ENCODE measurements around the gene TRPV6.

TRPV6 gene

DNA sequence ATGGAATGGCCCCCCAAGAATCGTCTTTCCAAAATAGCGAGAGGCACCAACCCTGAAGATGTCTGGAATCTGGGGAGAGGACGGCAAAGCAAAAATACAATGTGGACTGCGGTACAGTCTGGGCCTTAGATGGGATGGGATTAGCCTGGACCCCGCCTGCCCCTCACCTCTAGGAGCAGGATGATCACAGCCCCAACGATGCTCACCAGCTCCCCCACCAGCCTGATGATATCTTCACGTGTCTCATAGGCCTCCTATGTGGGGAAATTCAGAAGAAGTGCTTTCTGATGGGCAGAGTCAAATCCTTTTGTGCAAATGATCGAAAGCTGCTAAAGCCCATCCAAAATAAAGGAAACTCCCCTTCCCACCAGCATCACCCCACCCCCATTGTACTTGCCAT is 29.8 kb upstream of the TRPV6 start:
- Mint-ChIP-seq H3K36me3 (ENCODE audit: low read depth) (no peaks in the 10 kb centered on the region), H3K9me3 (no peaks in the 10 kb centered on the region), H3K27ac (no peak overlapping the region), H3K4me3 (no peak overlapping the region), H3K4me1 (ENCODE audit: low read depth) (peaks cover 2% of the 10 kb centered on the region), H3K27me3 (ENCODE audit: low read depth) (peaks cover 16% of the 10 kb centered on the region)

DNA sequence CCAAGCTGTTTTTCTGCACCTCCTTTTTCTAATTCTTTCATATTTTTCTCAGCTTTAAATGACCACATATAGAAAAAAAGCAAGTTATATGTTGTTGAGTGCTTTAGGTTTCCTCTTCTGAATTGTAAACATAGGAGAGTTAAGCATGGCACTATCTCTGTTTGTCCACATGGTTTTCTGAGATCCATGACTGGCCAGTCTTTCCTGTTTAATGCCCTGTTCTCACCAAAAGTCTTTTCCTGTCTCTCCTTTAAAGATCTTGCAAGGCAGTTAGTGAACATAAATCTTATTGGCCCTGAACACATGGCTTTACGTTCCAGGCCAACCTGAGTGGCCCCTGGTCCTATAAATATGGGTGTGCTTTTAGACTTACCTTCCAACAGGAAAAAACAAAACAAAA is 28.6 kb upstream of the TRPV6 start:
- Mint-ChIP-seq H3K27me3 (ENCODE audit: low read depth) (peaks cover 16% of the 10 kb centered on the region), H3K9me3 (no peaks in the 10 kb centered on the region), H3K4me3 (no peak overlapping the region), H3K36me3 (ENCODE audit: low read depth) (no peaks in the 10 kb centered on the region), H3K4me1 (ENCODE audit: low read depth) (peaks cover 2% of the 10 kb centered on the region), H3K27ac (no peak overlapping the region)

- peaks cover 2% of the 10 kb centered on the region for H3K4me1 Mint-ChIP-seq (ENCODE audit: low read depth)
- peaks cover 16% of the 10 kb centered on the region for H3K27me3 Mint-ChIP-seq (ENCODE audit: low read depth)
These were observed 28.0 kb upstream of the TRPV6 start for GRCh38 chr7:142913566-142913965.

GRCh38 chr7:142913051-142913450 is 27.5 kb upstream of the TRPV6 start:
- Mint-ChIP-seq H3K9me3 (no peaks in the 10 kb centered on the region), H3K4me1 (ENCODE audit: low read depth) (peaks cover 2% of the 10 kb centered on the region), H3K36me3 (ENCODE audit: low read depth) (no peaks in the 10 kb centered on the region), H3K27me3 (ENCODE audit: low read depth) (peaks cover 13% of the 10 kb centered on the region), H3K4me3 (no peak overlapping the region), H3K27ac (no peak overlapping the region)

More at GRCh38 chr7:142913566-142913965, 28.0 kb upstream of the TRPV6 start:
- Mint-ChIP-seq H3K9me3 (no peaks in the 10 kb centered on the region), H3K4me3 (no peak overlapping the region), H3K36me3 (ENCODE audit: low read depth) (no peaks in the 10 kb centered on the region), H3K27ac (no peak overlapping the region)

GRCh38 chr7:142910481-142910880 is 24.9 kb upstream of the TRPV6 start:
- Mint-ChIP-seq H3K27ac (no peak overlapping the region), H3K4me3 (no peak overlapping the region), H3K36me3 (ENCODE audit: low read depth) (no peaks in the 10 kb centered on the region), H3K27me3 (ENCODE audit: low read depth) (peaks cover 5% of the 10 kb centered on the region), H3K9me3 (no peaks in the 10 kb centered on the region), H3K4me1 (ENCODE audit: low read depth) (peaks cover 2% of the 10 kb centered on the region)

GRCh38 chr7:142910031-142910433 is 24.5 kb upstream of the TRPV6 start:
- Mint-ChIP-seq H3K27me3 (ENCODE audit: low read depth) (peaks cover 5% of the 10 kb centered on the region), H3K9me3 (no peaks in the 10 kb centered on the region), H3K27ac (no peak overlapping the region), H3K36me3 (ENCODE audit: low read depth) (no peaks in the 10 kb centered on the region), H3K4me3 (no peak overlapping the region), H3K4me1 (ENCODE audit: low read depth) (peaks cover 2% of the 10 kb centered on the region)

DNA sequence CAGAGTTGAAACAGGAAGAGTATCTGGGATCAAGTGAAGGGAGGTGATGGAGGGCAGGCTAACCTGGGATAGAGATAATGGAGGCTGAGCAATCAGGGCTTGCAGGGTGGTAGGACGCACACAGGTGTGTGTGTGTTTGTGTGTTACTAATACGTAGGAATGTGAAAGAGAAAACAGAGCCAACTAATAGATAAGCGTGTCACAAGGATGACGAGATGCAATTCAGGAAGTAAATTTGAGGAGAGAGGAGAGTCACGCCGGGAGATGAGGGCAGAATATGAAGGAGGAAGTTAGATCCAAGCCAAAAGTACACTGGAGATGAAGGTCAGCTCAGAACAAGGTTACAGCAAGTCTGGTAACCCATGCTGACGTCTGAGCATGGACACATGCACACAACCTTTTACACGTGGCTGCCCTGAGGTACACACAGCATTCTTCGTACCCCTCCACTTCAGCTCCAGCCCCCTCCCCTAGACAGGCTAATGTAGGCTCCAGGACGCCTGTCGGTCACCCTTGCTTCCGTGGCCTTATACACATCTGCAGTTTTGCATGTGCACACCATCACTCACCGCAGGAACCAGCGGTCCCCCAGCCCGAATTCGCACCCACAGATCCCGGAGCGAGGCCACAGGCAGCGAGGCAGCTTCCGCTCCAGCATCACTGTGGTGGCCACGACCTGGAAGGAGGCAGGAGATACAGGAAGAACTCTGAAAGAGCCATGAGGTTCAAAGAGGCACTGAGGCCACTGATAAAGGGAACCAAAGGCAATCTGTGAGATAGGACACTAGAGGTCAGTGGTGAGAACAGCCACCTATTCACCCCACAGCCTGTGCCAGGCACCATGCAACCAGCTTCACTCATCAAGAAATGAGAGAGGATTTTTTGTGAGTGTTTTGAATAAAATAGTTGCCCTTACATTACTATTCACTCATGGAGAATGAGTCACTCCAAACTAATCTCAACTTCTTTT is 23.7 kb upstream of the TRPV6 start:
- no peaks in the 10 kb centered on the region for H3K36me3 Mint-ChIP-seq (ENCODE audit: low read depth)
- H3K27ac Mint-ChIP-seq, result no peak overlapping the region
- peaks cover under 1% of the 10 kb centered on the region for H3K27me3 Mint-ChIP-seq (ENCODE audit: low read depth)

DNA sequence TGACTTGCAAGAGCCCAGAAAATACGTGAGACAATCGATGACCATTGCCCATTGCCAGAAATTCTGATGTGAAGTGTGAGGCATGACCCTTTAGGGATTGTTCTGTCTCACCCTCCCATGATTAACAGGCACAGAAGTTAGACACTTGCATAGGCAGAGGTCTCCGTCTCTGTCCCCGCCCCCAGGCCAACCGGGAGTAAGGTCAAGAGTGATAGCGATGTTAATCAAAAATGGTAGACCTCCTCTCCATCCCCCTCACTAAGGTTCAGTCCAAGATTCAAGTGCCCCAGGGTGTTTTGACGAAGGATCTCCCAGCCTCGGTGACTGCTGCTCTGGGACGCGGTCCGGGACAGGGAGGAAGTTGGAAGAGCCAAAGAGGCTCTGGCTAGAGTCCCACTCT is 22.7 kb upstream of the TRPV6 start:
- H3K27ac Mint-ChIP-seq, result no peak overlapping the region

More for the DNA sequence above, 23.7 kb upstream of the TRPV6 start:
- Mint-ChIP-seq H3K4me3 (no peak overlapping the region), H3K4me1 (ENCODE audit: low read depth) (peaks cover 2% of the 10 kb centered on the region), H3K9me3 (no peaks in the 10 kb centered on the region)

GRCh38 chr7:142906643-142907042 is 21.1 kb upstream of the TRPV6 start:
- no peaks in the 10 kb centered on the region for H3K36me3 Mint-ChIP-seq (ENCODE audit: low read depth)
- no peaks in the 10 kb centered on the region for H3K4me1 Mint-ChIP-seq (ENCODE audit: low read depth)
- no peak overlapping the region for H3K27ac Mint-ChIP-seq
- H3K27me3 Mint-ChIP-seq (ENCODE audit: low read depth), result peaks cover 4% of the 10 kb centered on the region
- no peaks in the 10 kb centered on the region for H3K9me3 Mint-ChIP-seq
- H3K4me3 Mint-ChIP-seq, result no peak overlapping the region

More for the DNA sequence above, 22.7 kb upstream of the TRPV6 start:
- Mint-ChIP-seq H3K4me1 (ENCODE audit: low read depth) (no peaks in the 10 kb centered on the region), H3K9me3 (no peaks in the 10 kb centered on the region), H3K27me3 (ENCODE audit: low read depth) (no peaks in the 10 kb centered on the region), H3K36me3 (ENCODE audit: low read depth) (no peaks in the 10 kb centered on the region), H3K4me3 (no peak overlapping the region)

- no peak overlapping the region for H3K27ac Mint-ChIP-seq
- no peak overlapping the region for H3K4me3 Mint-ChIP-seq
- no peaks in the 10 kb centered on the region for H3K36me3 Mint-ChIP-seq (ENCODE audit: low read depth)
- no peaks in the 10 kb centered on the region for H3K4me1 Mint-ChIP-seq (ENCODE audit: low read depth)
- no peaks in the 10 kb centered on the region for H3K9me3 Mint-ChIP-seq
- H3K27me3 Mint-ChIP-seq (ENCODE audit: low read depth), result peaks cover 4% of the 10 kb centered on the region
These were observed 20.2 kb upstream of the TRPV6 start for GRCh38 chr7:142905759-142906158.

DNA sequence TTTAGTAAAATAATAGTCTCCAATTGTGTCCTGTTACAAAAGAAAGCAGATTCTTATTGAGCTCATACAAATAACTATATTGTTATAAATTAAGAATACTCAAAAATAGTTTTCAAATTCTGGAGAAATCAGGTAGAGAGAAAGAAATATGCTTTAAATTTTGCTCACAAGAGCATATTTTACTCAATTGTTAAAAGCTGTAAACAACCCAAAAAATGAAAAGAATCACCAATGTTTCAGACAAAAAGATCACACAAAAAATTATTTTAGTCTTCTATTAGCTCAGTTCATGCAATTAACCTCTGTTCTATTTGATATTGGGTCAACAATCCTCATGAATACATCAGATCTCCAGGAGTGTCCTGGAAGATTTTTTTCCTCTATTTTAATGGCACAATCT is 18.6 kb upstream of the TRPV6 start:
- Mint-ChIP-seq H3K27ac (no peak overlapping the region), H3K9me3 (no peaks in the 10 kb centered on the region), H3K4me1 (ENCODE audit: low read depth) (no peaks in the 10 kb centered on the region), H3K36me3 (ENCODE audit: low read depth) (no peaks in the 10 kb centered on the region), H3K27me3 (ENCODE audit: low read depth) (peaks cover 9% of the 10 kb centered on the region), H3K4me3 (no peak overlapping the region)

GRCh38 chr7:142901426-142902259 is 16.1 kb upstream of the TRPV6 start:
- Mint-ChIP-seq H3K27me3 (ENCODE audit: low read depth) (peaks cover 9% of the 10 kb centered on the region), H3K4me3 (no peak overlapping the region), H3K27ac (no peak overlapping the region), H3K36me3 (ENCODE audit: low read depth) (no peaks in the 10 kb centered on the region), H3K4me1 (ENCODE audit: low read depth) (no peaks in the 10 kb centered on the region), H3K9me3 (no peaks in the 10 kb centered on the region)

DNA sequence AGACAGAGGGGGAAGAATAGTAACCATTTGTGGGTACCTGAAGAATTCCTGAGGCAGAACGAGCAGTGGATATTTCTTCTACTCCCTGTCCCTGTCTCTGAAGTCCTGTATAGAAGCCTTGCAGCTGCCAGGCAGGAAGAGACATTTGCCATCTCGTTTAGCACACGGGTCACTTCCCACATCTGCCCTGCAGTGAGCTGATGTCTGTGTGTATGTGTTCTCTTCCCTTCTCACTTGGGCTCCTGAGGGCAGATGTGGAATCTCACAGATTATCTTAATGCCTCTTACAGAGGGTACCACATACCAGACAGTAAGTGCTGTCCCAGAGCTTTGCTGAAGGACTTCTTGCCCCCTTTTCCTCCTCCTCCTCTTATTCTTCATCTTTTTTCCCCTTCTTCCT is 14.1 kb upstream of the TRPV6 start:
- H3K36me3 Mint-ChIP-seq (ENCODE audit: low read depth), result no peaks in the 10 kb centered on the region
- H3K27me3 Mint-ChIP-seq (ENCODE audit: low read depth), result peaks cover 16% of the 10 kb centered on the region
- H3K9me3 Mint-ChIP-seq, result no peaks in the 10 kb centered on the region
- H3K4me1 Mint-ChIP-seq (ENCODE audit: low read depth), result no peaks in the 10 kb centered on the region
- no peak overlapping the region for H3K27ac Mint-ChIP-seq
- no peak overlapping the region for H3K4me3 Mint-ChIP-seq

GRCh38 chr7:142898377-142899170 is 13.0 kb upstream of the TRPV6 start:
- Mint-ChIP-seq H3K9me3 (no peaks in the 10 kb centered on the region), H3K27ac (no peak overlapping the region), H3K4me1 (ENCODE audit: low read depth) (no peaks in the 10 kb centered on the region), H3K36me3 (ENCODE audit: low read depth) (no peaks in the 10 kb centered on the region), H3K4me3 (no peak overlapping the region), H3K27me3 (ENCODE audit: low read depth) (peaks cover 16% of the 10 kb centered on the region)

Data from T-helper 1 cell treated with Interleukin-12 subunit alpha and Interleukin-12 subunit beta and Interleukin-4 antibody, amounts not matched to agents 30 μg/mL and 1 μg/mL, for 36 hours (primary cell).